ENCODE results near the gene ANAPC2.

- no peak for TF ChIP-seq CTCF (IDR thresholded peaks at IDR 0.05)
- TF ChIP-seq ZFX (IDR thresholded peaks at IDR 0.05; ENCODE audit: borderline replicate concordance): no peak
These were observed 48.8 kb downstream of the ANAPC2 start for GRCh38 chr9:137139468-137140150.

Measured in 22Rv1 (cell line).